HEK293T (cell line): ENCODE results near the gene CIDEC.
"Not testable (repeated sequence)": the region's sequence is repeated elsewhere in the genome, so short reads cannot be mapped to it uniquely, and the experiment has no call there.

Experiments used
- CTCF ChIA-PET: fragments of 350-600 bp; formaldehyde crosslinking; extraction: SDS; loops from one replicate; lab custom pipeline; 2021; ENCODE audit warnings: antibody characterized with exemption, inconsistent platforms; lab: Yijun Ruan, JAX
- POLR2A ChIA-PET: fragments of 350-600 bp; formaldehyde crosslinking; extraction: SDS; loops from one replicate; lab custom pipeline; 2020; ENCODE audit warnings: antibody characterized with exemption, inconsistent platforms; lab: Yijun Ruan, JAX
- DNase-seq: peaks from one replicate; pipeline ENCODE4 v3.0.0; 2012; ENCODE audit warnings: mixed read lengths; ENCODE audit errors: extremely low spot score
- ARNT ChIP-seq: fragments of 450-650 bp; IDR thresholded peaks from 2 replicates; pipeline ENCODE4 v1.6.1; 2017; ENCODE audit warnings: mild to moderate bottlenecking
- BHLHE40 ChIP-seq: fragments of 450-650 bp; IDR thresholded peaks from 2 replicates; pipeline ENCODE4 v1.6.1; 2016; ENCODE audit warnings: mild to moderate bottlenecking, moderate library complexity, borderline replicate concordance
- CTBP1 ChIP-seq: fragments of 450-650 bp; IDR thresholded peaks from 2 replicates; pipeline ENCODE4 v1.6.1; 2016; ENCODE audit warnings: borderline replicate concordance
- ELF4 ChIP-seq: fragments of 450-650 bp; IDR thresholded peaks from 2 replicates; pipeline ENCODE4 v1.6.1; 2017; ENCODE audit warnings: antibody characterized with exemption
- FOXA1 ChIP-seq: fragments of 450-650 bp; IDR thresholded peaks from 2 replicates; pipeline ENCODE4 v1.6.1; 2016; ENCODE audit warnings: mild to moderate bottlenecking
- FOXK2 ChIP-seq: fragments of 450-650 bp; IDR thresholded peaks from 2 replicates; pipeline ENCODE4 v1.6.1; 2016; ENCODE audit warnings: mild to moderate bottlenecking
- FOXM1 ChIP-seq: fragments of 450-650 bp; IDR thresholded peaks from 2 replicates; pipeline ENCODE4 v1.6.1; 2017; ENCODE audit warnings: mild to moderate bottlenecking, borderline replicate concordance
- HDGF ChIP-seq: fragments of 450-650 bp; IDR thresholded peaks from 2 replicates; pipeline ENCODE4 v1.6.1; 2017; ENCODE audit warnings: antibody characterized with exemption, borderline replicate concordance
- L3MBTL2 ChIP-seq: fragments of 450-650 bp; conservative IDR thresholded peaks from 2 replicates; pipeline ENCODE4 v1.6.1; 2016; ENCODE audit warnings: mild to moderate bottlenecking
- LEF1 ChIP-seq: fragments of 450-650 bp; IDR thresholded peaks from 2 replicates; pipeline ENCODE4 v1.6.1; 2017; ENCODE audit warnings: mild to moderate bottlenecking, borderline replicate concordance
- NFRKB ChIP-seq: fragments of 450-650 bp; IDR thresholded peaks from 2 replicates; pipeline ENCODE4 v1.6.1; 2016; ENCODE audit warnings: mild to moderate bottlenecking, moderate library complexity
- PKNOX1 ChIP-seq: fragments of 450-650 bp; IDR thresholded peaks from 2 replicates; pipeline ENCODE4 v1.6.1; 2016
- SP1 ChIP-seq: fragments of 450-650 bp; IDR thresholded peaks from 2 replicates; pipeline ENCODE4 v1.6.1; 2017
- SUZ12 ChIP-seq: fragments of 450-650 bp; IDR thresholded peaks from 2 replicates; pipeline ENCODE4 v1.6.1; 2016; ENCODE audit warnings: mild to moderate bottlenecking
- TARDBP ChIP-seq: fragments of 450-650 bp; IDR thresholded peaks from 2 replicates; pipeline ENCODE4 v1.6.1; 2016
- ZNF384 ChIP-seq: fragments of 450-650 bp; IDR thresholded peaks from 2 replicates; pipeline ENCODE4 v1.6.1; 2016

CIDEC gene

GRCh38 chr3:9876991-9877390 is 3.1 kb downstream of the CIDEC start:
- CTCF ChIA-PET: no interaction called here
- POLR2A ChIA-PET: no interaction called here
- TF ChIP-seq LEF1: no peak
- DNase-seq: no peak

- POLR2A ChIA-PET, DNase-seq, CTCF ChIA-PET: not testable (repeated sequence)
Measured at GRCh38 chr3:9876255-9876654, 3.8 kb downstream of the CIDEC start.

- TF ChIP-seq L3MBTL2 (no peak), ZNF384 (no peak), BHLHE40 (no peak), FOXM1 (no peak), CTBP1 (no peak), HDGF (no peak), LEF1 (no peak), TARDBP (no peak), SP1 (no peak), PKNOX1 (no peak), ELF4 (no peak), FOXA1 (no peak), ARNT (no peak), NFRKB (no peak), SUZ12 (no peak), FOXK2 (no peak)
- ChIA-PET POLR2A (no interaction called here), CTCF (no interaction called here)
- DNase-seq: no peak
Measured at GRCh38 chr3:9875448-9875847, 4.6 kb downstream of the CIDEC start.

GRCh38 chr3:9872067-9872466 is 8.0 kb downstream of the CIDEC start:
- DNase-seq, POLR2A ChIA-PET, CTCF ChIA-PET: not testable (repeated sequence)

GRCh38 chr3:9870978-9871377 is 9.1 kb downstream of the CIDEC start:
- CTCF ChIA-PET: no interaction called here
- TF ChIP-seq TARDBP: no peak
- no peak for TF ChIP-seq SUZ12
- no peak for TF ChIP-seq ZNF384
- TF ChIP-seq L3MBTL2: no peak
- no peak for TF ChIP-seq BHLHE40
- POLR2A ChIA-PET: no interaction called here
- DNase-seq: no peak

- ChIA-PET CTCF (no interaction called here), POLR2A (no interaction called here)
- DNase-seq: no peak
- TF ChIP-seq FOXK2: no peak
Measured at GRCh38 chr3:9869955-9870354, 10.1 kb downstream of the CIDEC start.

- DNase-seq: no peak
- TF ChIP-seq L3MBTL2 (no peak), NFRKB (no peak), SUZ12 (no peak), FOXA1 (no peak), BHLHE40 (no peak), LEF1 (no peak), ARNT (no peak), ZNF384 (no peak), SP1 (no peak), HDGF (no peak), PKNOX1 (no peak), FOXM1 (no peak), ELF4 (no peak), FOXK2 (no peak), TARDBP (no peak), CTBP1 (no peak)
- CTCF ChIA-PET: no interaction called here
- POLR2A ChIA-PET: no interaction called here
Measured at GRCh38 chr3:9867106-9867505, 12.9 kb downstream of the CIDEC start.

GRCh38 chr3:9866639-9867038 is 13.4 kb downstream of the CIDEC start:
- TF ChIP-seq ELF4 (no peak), NFRKB (no peak), FOXA1 (no peak), LEF1 (no peak), HDGF (no peak), L3MBTL2 (no peak), ZNF384 (no peak), BHLHE40 (no peak), TARDBP (no peak), CTBP1 (no peak), ARNT (no peak), PKNOX1 (no peak), FOXM1 (no peak), SP1 (no peak)
- DNase-seq: no peak
- ChIA-PET CTCF (no interaction called here), POLR2A (interaction anchor here (1.0 kb wide), 1 partner anchor 23 kb away, joined by 3 read pairs; no protein-coding TSS in a partner anchor)

- POLR2A ChIA-PET: interaction anchor here (1.4 kb wide), 1 partner anchor 68 kb away, joined by 4 read pairs; the partner anchor contains the start of gene CRELD1
- CTCF ChIA-PET, DNase-seq: not testable (repeated sequence)
Measured at GRCh38 chr3:9865125-9865637, 14.9 kb downstream of the CIDEC start.
